Activated CD4-positive, alpha-beta T cell treated with anti-CD3 and anti-CD28 coated beads, Interleukin-2, amount 50 U/mL, for 1 hour (primary cell): ENCODE measurements around the gene ANKS1B.
"Not testable (repeated sequence)": the region's sequence is repeated elsewhere in the genome, so short reads cannot be mapped to it uniquely, and the experiment has no call there.

Experiments
- DNase-seq: peaks from one replicate; pipeline ENCODE4 v3.0.0-alpha.2; 2020

ANKS1B gene

DNA sequence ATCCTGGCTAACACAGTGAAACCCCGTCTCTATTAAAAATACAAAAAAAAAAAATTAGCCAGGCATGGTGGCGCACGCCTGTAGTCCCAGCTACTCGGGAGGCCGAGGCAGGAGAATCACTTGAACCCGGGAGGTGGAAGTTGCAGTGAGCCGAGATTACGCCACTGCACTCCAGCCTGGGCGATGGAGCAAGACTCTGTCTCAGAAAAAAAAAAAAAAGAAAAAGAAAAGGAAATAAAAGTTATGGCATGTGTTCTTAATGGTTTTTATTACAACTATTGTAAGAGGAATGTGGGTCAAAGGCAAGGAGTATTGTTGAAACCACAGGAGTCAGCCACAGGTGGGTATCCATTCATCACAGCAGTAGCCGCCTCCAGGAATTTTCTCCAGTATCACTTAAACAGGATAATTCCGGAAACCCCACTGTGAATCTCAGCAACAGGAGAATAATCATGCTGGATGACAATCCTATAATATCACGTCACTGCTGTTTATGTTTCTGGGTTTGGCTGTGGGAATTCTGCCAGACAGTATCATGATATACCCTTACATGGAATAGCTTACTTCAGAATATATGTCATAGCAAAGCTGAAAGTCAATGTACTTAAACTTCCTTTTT, 1147.5 kb downstream of the ANKS1B start:
- not testable (repeated sequence) for DNase-seq

GRCh38 chr12:98830657-98831056, 1154.1 kb downstream of the ANKS1B start:
- DNase-seq = no peak

GRCh38 chr12:98828802-98829600, 1155.7 kb downstream of the ANKS1B start:
- no peak for DNase-seq

- no peak for DNase-seq
Observed at GRCh38 chr12:98823012-98823411, 1161.7 kb downstream of the ANKS1B start.

DNA sequence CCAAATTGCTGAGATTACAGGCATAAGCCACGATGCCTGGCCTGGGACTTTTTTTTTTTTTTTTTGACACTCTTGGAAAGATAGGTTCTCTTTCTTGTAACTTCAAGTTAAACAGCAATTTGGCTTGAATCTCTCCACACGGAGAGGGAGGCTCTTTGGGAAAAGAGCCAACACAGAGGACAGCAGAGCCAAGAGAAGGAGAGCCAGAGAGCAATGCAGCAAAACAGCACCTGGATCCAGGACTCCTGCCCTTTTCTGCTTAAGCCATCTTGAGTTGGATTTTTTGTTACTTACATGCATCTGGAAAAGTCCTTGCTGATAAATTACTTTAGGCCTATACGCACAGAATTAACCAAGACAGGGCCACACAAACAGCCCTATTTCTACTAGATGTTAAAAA, 1162.9 kb downstream of the ANKS1B start:
- DNase-seq = no peak

GRCh38 chr12:98821232-98821631, 1163.5 kb downstream of the ANKS1B start:
- no peak for DNase-seq

GRCh38 chr12:98819821-98820404, 1164.8 kb downstream of the ANKS1B start:
- DNase-seq = no peak

DNA sequence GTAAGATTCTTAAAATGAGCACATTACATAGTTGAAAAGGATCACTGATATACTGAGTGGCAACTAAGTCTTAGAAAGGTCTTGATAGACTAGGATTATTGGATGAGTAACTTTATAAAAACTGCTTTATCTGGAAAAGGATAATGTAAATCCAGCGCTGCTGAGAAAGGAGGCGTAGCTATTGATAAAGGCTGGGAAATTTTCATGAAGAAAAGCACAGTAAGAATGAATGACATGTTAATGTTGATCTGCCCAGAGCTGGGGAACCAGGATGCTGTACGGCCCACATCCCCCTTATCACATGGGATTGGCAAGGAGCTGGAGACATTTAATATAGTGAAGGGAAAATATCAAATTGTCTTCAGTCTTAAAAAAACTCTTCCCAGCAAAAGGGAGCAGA, 1165.7 kb downstream of the ANKS1B start:
- no peak for DNase-seq

- no peak for DNase-seq
Observed at GRCh38 chr12:98818239-98818638, 1166.5 kb downstream of the ANKS1B start.

GRCh38 chr12:98817742-98818141, 1167.0 kb downstream of the ANKS1B start:
- DNase-seq = no peak

GRCh38 chr12:98816720-98817119, 1168.0 kb downstream of the ANKS1B start:
- no peak for DNase-seq

DNA sequence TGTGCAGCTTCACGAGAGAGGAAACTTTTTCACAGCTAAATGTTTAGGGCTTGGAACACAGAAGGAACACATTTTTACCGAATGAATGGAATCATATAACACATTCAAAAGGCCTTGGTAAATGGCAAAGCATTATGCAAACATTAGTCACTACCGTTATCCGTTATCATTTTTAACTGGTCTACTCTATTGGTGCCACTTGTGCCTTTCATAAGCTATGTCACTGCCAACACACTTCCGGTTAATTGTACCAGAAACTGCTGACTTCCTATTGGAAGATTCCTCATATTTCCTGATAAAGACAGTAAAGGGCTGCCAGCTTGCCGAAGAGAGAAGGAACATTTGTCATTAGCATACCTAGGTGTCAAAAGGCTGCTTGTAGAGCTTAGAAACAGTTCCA, 1170.5 kb downstream of the ANKS1B start:
- no peak for DNase-seq

DNA sequence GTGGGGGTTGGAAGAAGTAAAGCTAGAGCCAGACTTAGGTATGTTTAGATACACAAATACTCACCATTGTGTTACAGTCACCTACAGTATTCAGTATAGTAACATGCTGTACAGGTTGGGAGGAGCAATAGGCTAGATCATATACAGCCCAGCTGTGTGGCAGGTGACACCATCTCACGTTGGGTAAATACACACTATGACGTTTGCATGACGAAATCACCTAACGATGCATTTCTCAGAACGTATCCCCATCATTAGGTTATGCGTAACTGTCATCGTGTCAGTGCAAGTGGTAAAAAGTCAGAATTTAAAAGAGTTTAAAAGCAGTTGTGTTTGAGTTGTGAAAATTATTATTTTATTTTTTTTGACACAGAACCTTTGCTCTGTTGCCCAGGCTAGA, 1172.5 kb downstream of the ANKS1B start:
- no peak for DNase-seq

- DNase-seq = no peak
Observed at GRCh38 chr12:98808243-98808875, 1176.4 kb downstream of the ANKS1B start.

DNA sequence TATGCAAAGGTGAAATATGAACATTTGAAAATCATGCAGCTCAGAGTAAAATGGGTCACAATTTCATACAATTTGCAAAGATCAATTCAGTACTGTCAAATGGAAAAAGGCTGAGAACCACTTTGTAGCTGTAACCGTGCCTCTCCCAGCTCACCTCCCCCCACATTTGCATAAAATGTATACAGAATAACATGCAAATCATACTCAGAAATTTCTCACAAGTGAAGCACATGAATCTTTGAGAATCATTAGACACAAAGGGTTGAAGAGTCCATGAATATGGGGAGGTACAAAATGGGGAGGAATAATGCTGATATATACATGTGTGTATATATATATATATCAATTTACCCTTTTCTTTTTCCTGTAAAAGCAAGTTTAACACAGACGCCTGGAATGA, 1177.5 kb downstream of the ANKS1B start:
- no peak for DNase-seq

DNA sequence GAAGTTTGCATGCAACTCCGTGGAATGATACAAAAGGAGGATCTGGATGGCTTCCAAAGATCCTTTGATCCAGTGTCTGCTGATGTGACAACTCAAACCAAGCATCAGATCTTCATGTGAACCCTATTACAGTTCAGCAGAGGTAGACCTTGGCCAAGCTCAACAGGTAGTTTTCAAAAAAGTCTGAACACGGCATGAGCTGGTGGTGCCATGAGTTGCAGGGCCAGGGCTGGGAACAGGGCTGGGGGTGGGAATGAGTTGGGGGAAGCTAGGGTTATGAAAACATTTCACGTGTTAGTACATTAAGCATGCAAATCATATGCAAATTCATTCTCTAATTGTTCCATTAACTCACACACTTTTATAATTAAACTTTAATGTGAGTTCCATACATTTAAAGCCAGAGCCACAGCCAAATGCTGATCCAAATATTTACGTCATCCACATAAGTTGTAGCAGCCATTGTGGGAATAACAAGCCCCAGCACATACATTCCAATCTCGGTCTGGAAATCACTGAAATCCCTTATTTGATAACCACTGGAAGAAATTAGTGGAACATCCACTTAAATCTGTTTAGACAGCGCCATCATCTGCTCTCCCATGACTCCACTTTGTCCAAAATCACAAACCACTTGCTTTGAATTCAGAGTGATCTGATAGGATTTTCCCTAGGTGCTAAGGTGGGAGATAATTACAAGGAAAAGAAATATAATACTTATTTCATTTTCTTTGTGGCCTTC, 1181.1 kb downstream of the ANKS1B start:
- no peak for DNase-seq

GRCh38 chr12:98799822-98800221, 1184.9 kb downstream of the ANKS1B start:
- DNase-seq = no peak

GRCh38 chr12:98799146-98799810, 1185.5 kb downstream of the ANKS1B start:
- no peak for DNase-seq

GRCh38 chr12:98797200-98797599, 1187.5 kb downstream of the ANKS1B start:
- no peak for DNase-seq

DNA sequence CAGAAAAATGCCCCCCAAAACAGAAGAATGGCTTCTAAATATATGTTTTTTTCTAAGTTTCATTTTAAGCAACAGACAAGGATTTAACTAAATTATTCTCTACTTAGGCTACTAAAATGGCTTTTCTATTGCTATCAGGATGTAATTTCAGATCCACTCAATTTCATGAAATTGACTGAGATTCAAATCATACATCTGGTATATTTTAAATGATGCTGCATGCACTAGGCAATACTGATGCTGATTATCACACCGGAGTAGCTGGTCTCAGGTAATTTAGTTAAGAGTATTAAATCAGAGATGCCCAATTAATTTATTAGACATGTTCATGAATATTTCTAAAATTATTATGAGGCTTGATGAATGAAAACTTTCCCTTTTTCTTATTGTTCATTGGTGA, 1188.0 kb downstream of the ANKS1B start:
- no peak for DNase-seq

- DNase-seq = no peak
Observed at GRCh38 chr12:98793121-98793520, 1191.6 kb downstream of the ANKS1B start.

- no peak for DNase-seq
Observed at GRCh38 chr12:98791406-98791805, 1193.3 kb downstream of the ANKS1B start.
